ENCODE measurements around the gene HHIPL2.

- TF ChIP-seq TAF1 (IDR thresholded peaks at IDR 0.05; ENCODE audit: borderline replicate concordance, low read depth, low read length): no peak
- TF ChIP-seq POLR2A (IDR thresholded peaks at IDR 0.05; ENCODE audit: low read depth, low read length): no peak
- no peak for TF ChIP-seq POLR2AphosphoS5 (IDR thresholded peaks at IDR 0.05; ENCODE audit: low read depth, low read length)
Measured at GRCh38 chr1:222582099-222582774, 34.3 kb upstream of the HHIPL2 start.
